Measurements from ENCODE around the gene PLA2G6.

GRCh38 chr22:38212442-38212841, 30.8 kb upstream of the PLA2G6 start:
- TF ChIP-seq CTCF (IDR thresholded peaks at IDR 0.05) (no peak), POLR2AphosphoS5 (IDR thresholded peaks at IDR 0.05) (no peak)
